ENCODE measurements around the gene MRC1. TPM values are rescaled to one million over a fixed set of nuclear protein-coding genes. Genes with fewer than 3 reads are reported as not detected.

The MRC1 gene
- total and polyA plus RNA-seq, 2 experiments from 2014 or later = not detected

DNA sequence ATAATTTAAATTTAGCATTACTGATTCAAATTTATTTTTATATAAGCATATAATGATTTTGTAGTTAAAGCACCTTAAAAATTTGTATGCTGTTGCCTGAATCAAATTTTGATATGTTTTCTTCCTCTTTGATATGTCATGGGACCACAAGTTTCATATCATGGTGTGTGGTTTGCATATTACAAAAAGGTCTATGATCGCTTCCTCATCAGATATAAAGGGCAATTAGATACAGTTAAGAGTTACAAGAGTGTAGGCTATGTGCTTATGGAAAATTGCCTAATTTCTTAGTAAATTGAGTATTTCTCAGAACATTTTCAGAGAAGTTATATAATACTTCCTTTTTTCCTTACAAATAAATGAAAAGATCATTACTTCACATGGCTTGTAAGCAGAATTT lies 22.2 kb downstream of the MRC1 start:
- Histone ChIP-seq H3K4me1 (ENCODE audit: insufficient read depth) (peaks cover 3% of the 10 kb centered on the region), H3K9me2 (ENCODE audit: insufficient read depth) (no peaks in the 10 kb centered on the region), H3K4me2 (no peak overlapping the region), H3K27me3 (ENCODE audit: insufficient read depth) (no peaks in the 10 kb centered on the region), H3K79me2 (replicated peaks; ENCODE audit: insufficient read depth) (no peaks in the 10 kb centered on the region), H2AFZ (no peak overlapping the region), H3K27ac (ENCODE audit: low read depth) (no peak overlapping the region), H4K20me1 (replicated peaks; ENCODE audit: insufficient read depth) (no peaks in the 10 kb centered on the region), H3F3A (replicated peaks; ENCODE audit: low read depth) (no peaks in the 10 kb centered on the region), H3K4me3 (no peak overlapping the region), H3K36me3 (ENCODE audit: insufficient read depth) (no peaks in the 10 kb centered on the region)
- Mint-ChIP-seq H3K4me3 (no peak overlapping the region), H3K27ac (no peak overlapping the region), H3K4me1 (no peaks in the 10 kb centered on the region), H3K36me3 (ENCODE audit: low read depth) (no peaks in the 10 kb centered on the region), H3K27me3 (ENCODE audit: insufficient read depth, low read depth, poor library complexity) (peaks cover 6% of the 10 kb centered on the region), H3K9me3 (no peaks in the 10 kb centered on the region)
- DNase-seq (ENCODE audit: low spot score) (no peak), ATAC-seq (no peak)
- TF ChIP-seq, protein P1, sequence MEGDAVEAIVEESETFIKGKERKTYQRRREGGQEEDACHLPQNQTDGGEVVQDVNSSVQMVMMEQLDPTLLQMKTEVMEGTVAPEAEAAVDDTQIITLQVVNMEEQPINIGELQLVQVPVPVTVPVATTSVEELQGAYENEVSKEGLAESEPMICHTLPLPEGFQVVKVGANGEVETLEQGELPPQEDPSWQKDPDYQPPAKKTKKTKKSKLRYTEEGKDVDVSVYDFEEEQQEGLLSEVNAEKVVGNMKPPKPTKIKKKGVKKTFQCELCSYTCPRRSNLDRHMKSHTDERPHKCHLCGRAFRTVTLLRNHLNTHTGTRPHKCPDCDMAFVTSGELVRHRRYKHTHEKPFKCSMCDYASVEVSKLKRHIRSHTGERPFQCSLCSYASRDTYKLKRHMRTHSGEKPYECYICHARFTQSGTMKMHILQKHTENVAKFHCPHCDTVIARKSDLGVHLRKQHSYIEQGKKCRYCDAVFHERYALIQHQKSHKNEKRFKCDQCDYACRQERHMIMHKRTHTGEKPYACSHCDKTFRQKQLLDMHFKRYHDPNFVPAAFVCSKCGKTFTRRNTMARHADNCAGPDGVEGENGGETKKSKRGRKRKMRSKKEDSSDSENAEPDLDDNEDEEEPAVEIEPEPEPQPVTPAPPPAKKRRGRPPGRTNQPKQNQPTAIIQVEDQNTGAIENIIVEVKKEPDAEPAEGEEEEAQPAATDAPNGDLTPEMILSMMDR (conservative IDR thresholded peaks at IDR 0.05; ENCODE audit: low read depth in 2 of 2) = no peak
- TF ChIP-seq, protein P2, sequence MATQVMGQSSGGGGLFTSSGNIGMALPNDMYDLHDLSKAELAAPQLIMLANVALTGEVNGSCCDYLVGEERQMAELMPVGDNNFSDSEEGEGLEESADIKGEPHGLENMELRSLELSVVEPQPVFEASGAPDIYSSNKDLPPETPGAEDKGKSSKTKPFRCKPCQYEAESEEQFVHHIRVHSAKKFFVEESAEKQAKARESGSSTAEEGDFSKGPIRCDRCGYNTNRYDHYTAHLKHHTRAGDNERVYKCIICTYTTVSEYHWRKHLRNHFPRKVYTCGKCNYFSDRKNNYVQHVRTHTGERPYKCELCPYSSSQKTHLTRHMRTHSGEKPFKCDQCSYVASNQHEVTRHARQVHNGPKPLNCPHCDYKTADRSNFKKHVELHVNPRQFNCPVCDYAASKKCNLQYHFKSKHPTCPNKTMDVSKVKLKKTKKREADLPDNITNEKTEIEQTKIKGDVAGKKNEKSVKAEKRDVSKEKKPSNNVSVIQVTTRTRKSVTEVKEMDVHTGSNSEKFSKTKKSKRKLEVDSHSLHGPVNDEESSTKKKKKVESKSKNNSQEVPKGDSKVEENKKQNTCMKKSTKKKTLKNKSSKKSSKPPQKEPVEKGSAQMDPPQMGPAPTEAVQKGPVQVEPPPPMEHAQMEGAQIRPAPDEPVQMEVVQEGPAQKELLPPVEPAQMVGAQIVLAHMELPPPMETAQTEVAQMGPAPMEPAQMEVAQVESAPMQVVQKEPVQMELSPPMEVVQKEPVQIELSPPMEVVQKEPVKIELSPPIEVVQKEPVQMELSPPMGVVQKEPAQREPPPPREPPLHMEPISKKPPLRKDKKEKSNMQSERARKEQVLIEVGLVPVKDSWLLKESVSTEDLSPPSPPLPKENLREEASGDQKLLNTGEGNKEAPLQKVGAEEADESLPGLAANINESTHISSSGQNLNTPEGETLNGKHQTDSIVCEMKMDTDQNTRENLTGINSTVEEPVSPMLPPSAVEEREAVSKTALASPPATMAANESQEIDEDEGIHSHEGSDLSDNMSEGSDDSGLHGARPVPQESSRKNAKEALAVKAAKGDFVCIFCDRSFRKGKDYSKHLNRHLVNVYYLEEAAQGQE (IDR thresholded peaks at IDR 0.05; ENCODE audit: unreplicated experiment) = no peak
- no peak for TF ChIP-seq STAT1 (IDR thresholded peaks at IDR 0.05; ENCODE audit: unreplicated experiment)
- TF ChIP-seq, protein P3, sequence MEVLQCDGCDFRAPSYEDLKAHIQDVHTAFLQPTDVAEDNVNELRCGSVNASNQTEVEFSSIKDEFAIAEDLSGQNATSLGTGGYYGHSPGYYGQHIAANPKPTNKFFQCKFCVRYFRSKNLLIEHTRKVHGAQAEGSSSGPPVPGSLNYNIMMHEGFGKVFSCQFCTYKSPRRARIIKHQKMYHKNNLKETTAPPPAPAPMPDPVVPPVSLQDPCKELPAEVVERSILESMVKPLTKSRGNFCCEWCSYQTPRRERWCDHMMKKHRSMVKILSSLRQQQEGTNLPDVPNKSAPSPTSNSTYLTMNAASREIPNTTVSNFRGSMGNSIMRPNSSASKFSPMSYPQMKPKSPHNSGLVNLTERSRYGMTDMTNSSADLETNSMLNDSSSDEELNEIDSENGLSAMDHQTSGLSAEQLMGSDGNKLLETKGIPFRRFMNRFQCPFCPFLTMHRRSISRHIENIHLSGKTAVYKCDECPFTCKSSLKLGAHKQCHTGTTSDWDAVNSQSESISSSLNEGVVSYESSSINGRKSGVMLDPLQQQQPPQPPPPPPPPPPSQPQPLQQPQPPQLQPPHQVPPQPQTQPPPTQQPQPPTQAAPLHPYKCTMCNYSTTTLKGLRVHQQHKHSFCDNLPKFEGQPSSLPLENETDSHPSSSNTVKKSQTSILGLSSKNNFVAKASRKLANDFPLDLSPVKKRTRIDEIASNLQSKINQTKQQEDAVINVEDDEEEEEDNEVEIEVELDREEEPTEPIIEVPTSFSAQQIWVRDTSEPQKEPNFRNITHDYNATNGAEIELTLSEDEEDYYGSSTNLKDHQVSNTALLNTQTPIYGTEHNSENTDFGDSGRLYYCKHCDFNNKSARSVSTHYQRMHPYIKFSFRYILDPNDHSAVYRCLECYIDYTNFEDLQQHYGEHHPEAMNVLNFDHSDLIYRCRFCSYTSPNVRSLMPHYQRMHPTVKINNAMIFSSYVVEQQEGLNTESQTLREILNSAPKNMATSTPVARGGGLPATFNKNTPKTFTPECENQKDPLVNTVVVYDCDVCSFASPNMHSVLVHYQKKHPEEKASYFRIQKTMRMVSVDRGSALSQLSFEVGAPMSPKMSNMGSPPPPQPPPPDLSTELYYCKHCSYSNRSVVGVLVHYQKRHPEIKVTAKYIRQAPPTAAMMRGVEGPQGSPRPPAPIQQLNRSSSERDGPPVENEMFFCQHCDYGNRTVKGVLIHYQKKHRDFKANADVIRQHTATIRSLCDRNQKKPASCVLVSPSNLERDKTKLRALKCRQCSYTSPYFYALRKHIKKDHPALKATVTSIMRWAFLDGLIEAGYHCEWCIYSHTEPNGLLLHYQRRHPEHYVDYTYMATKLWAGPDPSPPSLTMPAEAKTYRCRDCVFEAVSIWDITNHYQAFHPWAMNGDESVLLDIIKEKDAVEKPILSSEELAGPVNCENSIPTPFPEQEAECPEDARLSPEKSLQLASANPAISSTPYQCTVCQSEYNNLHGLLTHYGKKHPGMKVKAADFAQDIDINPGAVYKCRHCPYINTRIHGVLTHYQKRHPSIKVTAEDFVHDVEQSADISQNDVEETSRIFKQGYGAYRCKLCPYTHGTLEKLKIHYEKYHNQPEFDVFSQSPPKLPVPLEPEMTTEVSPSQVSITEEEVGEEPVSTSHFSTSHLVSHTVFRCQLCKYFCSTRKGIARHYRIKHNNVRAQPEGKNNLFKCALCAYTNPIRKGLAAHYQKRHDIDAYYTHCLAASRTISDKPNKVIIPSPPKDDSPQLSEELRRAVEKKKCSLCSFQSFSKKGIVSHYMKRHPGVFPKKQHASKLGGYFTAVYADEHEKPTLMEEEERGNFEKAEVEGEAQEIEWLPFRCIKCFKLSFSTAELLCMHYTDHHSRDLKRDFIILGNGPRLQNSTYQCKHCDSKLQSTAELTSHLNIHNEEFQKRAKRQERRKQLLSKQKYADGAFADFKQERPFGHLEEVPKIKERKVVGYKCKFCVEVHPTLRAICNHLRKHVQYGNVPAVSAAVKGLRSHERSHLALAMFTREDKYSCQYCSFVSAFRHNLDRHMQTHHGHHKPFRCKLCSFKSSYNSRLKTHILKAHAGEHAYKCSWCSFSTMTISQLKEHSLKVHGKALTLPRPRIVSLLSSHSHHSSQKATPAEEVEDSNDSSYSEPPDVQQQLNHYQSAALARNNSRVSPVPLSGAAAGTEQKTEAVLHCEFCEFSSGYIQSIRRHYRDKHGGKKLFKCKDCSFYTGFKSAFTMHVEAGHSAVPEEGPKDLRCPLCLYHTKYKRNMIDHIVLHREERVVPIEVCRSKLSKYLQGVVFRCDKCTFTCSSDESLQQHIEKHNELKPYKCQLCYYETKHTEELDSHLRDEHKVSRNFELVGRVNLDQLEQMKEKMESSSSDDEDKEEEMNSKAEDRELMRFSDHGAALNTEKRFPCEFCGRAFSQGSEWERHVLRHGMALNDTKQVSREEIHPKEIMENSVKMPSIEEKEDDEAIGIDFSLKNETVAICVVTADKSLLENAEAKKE (CRISPR knock-in tag; IDR thresholded peaks at IDR 0.05) = no peak
- TF ChIP-seq, protein P4, sequence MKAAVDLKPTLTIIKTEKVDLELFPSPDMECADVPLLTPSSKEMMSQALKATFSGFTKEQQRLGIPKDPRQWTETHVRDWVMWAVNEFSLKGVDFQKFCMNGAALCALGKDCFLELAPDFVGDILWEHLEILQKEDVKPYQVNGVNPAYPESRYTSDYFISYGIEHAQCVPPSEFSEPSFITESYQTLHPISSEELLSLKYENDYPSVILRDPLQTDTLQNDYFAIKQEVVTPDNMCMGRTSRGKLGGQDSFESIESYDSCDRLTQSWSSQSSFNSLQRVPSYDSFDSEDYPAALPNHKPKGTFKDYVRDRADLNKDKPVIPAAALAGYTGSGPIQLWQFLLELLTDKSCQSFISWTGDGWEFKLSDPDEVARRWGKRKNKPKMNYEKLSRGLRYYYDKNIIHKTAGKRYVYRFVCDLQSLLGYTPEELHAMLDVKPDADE (IDR thresholded peaks at IDR 0.05) = no peak
- TF ChIP-seq NANOG (IDR thresholded peaks at IDR 0.05; ENCODE audit: borderline replicate concordance) = no peak

Measured in GM23338 (cell line).